K562 (cell line): ENCODE results near the gene RNF113B. TPM values are rescaled to one million over a fixed set of nuclear protein-coding genes. Genes with fewer than 3 reads are reported as not detected.

Source experiments
- ATAC-seq: fragments of 200-7000 bp; cut with Tn5 transposase; 3 replicates; pipeline ENCODE4 v1.9.1; 2020; ENCODE audit warnings: moderate library complexity
- BruUV-seq: library from RNA; stranded (reverse); fragments of 400-500 nt; replicated peaks from 2 replicates; lab custom pipeline; 2021; lab: Mats Ljungman, UMichigan
- CTCF ChIA-PET: fragments of 300-600 bp; formaldehyde crosslinking; extraction: SDS; loops from one replicate; lab custom pipeline; 2021; ENCODE audit warnings: low intra/inter-chr PET ratio; lab: Yijun Ruan, JAX
- POLR2A ChIA-PET: fragments of 300-600, 350-650 bp; sonication (Branson Sonifier 250); formaldehyde crosslinking; extraction: SDS; loops from one replicate; lab custom pipeline; 2021; ENCODE audit warnings: antibody characterized with exemption, inconsistent platforms; lab: Yijun Ruan, JAX
- DNase-seq, 4 experiments: peaks; one replicate each; pipeline versions ENCODE4 v3.0.0 to v3.0.0-alpha.2; 2011 to 2018; ENCODE audit warnings: low spot score in 3 of 4, mixed read lengths in 3 of 4; ENCODE audit errors: extremely low read depth in 1 of 4
- FAIRE-seq: peaks from 2 replicates; lab custom pipeline; 2011; peaks lifted over from hg19 to GRCh38; lab: Jason Lieb, UNC
- H2AFZ ChIP-seq: 2 replicates; pipeline ENCODE4 v1.6.0; 2011; ENCODE audit warnings: low read depth, low read length, control low read depth, inconsistent platforms
- H3K27ac ChIP-seq: fragments of 200-600 bp; 3 replicates; pipeline ENCODE4 v1.8.0; 2011; ENCODE audit warnings: low read depth, mild to moderate bottlenecking, control low read depth, inconsistent platforms, low read length, moderate library complexity, mixed read lengths; ENCODE audit errors: extremely low read depth
- H3K27me3 ChIP-seq, 2 experiments: fragments of 300-600 bp in 1 of 2; 2 replicates in 1 of 2; 3 replicates in 1 of 2; pipeline versions ENCODE4 v1.6.0 to v1.8.0; 2011; ENCODE audit warnings: inconsistent platforms in 2 of 2, low read length in 2 of 2, mild to moderate bottlenecking in 1 of 2, mixed read lengths in 1 of 2, moderate library complexity in 1 of 2; ENCODE audit not compliant: control insufficient read depth in 2 of 2, insufficient read depth in 2 of 2
- H3K36me3 ChIP-seq: fragments of 300-600 bp; 3 replicates; pipeline ENCODE4 v1.8.0; 2011; ENCODE audit warnings: mild to moderate bottlenecking, low read length, inconsistent platforms; ENCODE audit not compliant: control insufficient read depth, insufficient read depth
- H3K4me1 ChIP-seq, 2 experiments: fragments of 200-600 bp in 1 of 2; replicated peaks in 1 of 2; 2 replicates in 1 of 2; 3 replicates in 1 of 2; pipeline versions ENCODE4 v1.5.1 to v1.8.0; 2011; ENCODE audit warnings: inconsistent platforms in 2 of 2, low read length in 2 of 2, mild to moderate bottlenecking in 1 of 2, mixed read lengths in 1 of 2, moderate library complexity in 1 of 2; ENCODE audit not compliant: control insufficient read depth in 2 of 2, insufficient read depth in 2 of 2
- H3K4me2 ChIP-seq: 2 replicates; pipeline ENCODE4 v1.6.1; 2011; ENCODE audit warnings: low read length, control low read depth, inconsistent platforms, mixed read lengths; ENCODE audit not compliant: insufficient read depth
- H3K4me3 ChIP-seq: fragments of 200-600 bp; sonication (generic), shearing (Covaris generic); 2 replicates; pipeline ENCODE4 v1.5.1; 2016; ENCODE audit warnings: control low read depth, inconsistent platforms
- H3K79me2 ChIP-seq: fragments of 200-600 bp; 3 replicates; pipeline ENCODE4 v1.8.0; 2011; ENCODE audit warnings: low read length, inconsistent platforms; ENCODE audit not compliant: control insufficient read depth, insufficient read depth
- H3K9ac ChIP-seq, 2 experiments: 2 replicates each; pipeline versions ENCODE4 v1.6.0 to v1.6.1; 2011; ENCODE audit warnings: low read depth in 2 of 2, low read length in 2 of 2, control low read depth in 1 of 2, inconsistent platforms in 1 of 2, mild to moderate bottlenecking in 1 of 2, mixed read lengths in 1 of 2; ENCODE audit not compliant: insufficient read depth in 1 of 2
- H3K9me1 ChIP-seq: one replicate; pipeline ENCODE4 v1.6.0; 2011; ENCODE audit warnings: inconsistent platforms, mild to moderate bottlenecking, low read length, moderate library complexity; ENCODE audit not compliant: control insufficient read depth, insufficient read depth
- H3K9me3 ChIP-seq: replicated peaks from 2 replicates; pipeline ENCODE4 v1.5.1; 2011; ENCODE audit warnings: low read depth, low read length, inconsistent platforms; ENCODE audit not compliant: control insufficient read depth, insufficient read depth
- H4K20me1 ChIP-seq: replicated peaks from 2 replicates; pipeline ENCODE4 v1.6.1; 2011; ENCODE audit warnings: low read length, inconsistent platforms, mixed read lengths; ENCODE audit not compliant: control insufficient read depth, insufficient read depth
- BRF2 ChIP-seq: IDR thresholded peaks from 3 replicates; pipeline ENCODE4 v1.6.1; 2011; ENCODE audit warnings: borderline replicate concordance, mild to moderate bottlenecking; ENCODE audit not compliant: insufficient read length, insufficient read depth
- CREM ChIP-seq: IDR thresholded peaks from 2 replicates; pipeline ENCODE4 v1.6.1; 2014; ENCODE audit warnings: antibody characterized with exemption, low read depth
- ELF4 ChIP-seq: fragments of 450-650 bp; formaldehyde crosslinking; IDR thresholded peaks from 2 replicates; pipeline ENCODE4 v1.4.0; 2022; ENCODE audit warnings: missing genetic modification characterization
- GTF2E2 ChIP-seq: fragments of 200-800 bp; sonication (Bioruptor generic); IDR thresholded peaks from 2 replicates; pipeline ENCODE4 v1.6.1; 2016; ENCODE audit warnings: missing genetic modification characterization, missing compliant biosample characterization
- MYC ChIP-seq, 2 experiments: fragments of 250-450 bp in 1 of 2; sonication (Bioruptor Pico) in 1 of 2; IDR thresholded peaks; 2 replicates each; pipeline versions ENCODE4 v1.5.1 to v1.6.1; 2012 to 2021; ENCODE audit warnings: low read depth in 2 of 2, borderline replicate concordance in 1 of 2, improper control_type of control experiment in 1 of 2, low read length in 1 of 2, mild to moderate bottlenecking in 1 of 2, moderate library complexity in 1 of 2
- MYNN ChIP-seq, 2 experiments: sonication (generic); formaldehyde crosslinking in 1 of 2; IDR thresholded peaks; 2 replicates each; pipeline versions ENCODE4 v1.5.0 to v1.6.1; 2016 to 2020; ENCODE audit warnings: antibody characterized with exemption in 1 of 2, missing genetic modification reagents in 1 of 2
- NKRF ChIP-seq: fragments of 450-650 bp; IDR thresholded peaks from 2 replicates; pipeline ENCODE4 v1.6.1; 2016; ENCODE audit warnings: borderline replicate concordance
- POLR2B ChIP-seq: fragments of 450-650 bp; IDR thresholded peaks from 2 replicates; pipeline ENCODE4 v1.6.1; 2018; ENCODE audit warnings: low read depth; ENCODE audit not compliant: partially characterized antibody
- THAP12 ChIP-seq: fragments of 250-450 bp; sonication (Bioruptor Pico); IDR thresholded peaks from 2 replicates; pipeline ENCODE4 v1.9.0; 2021; ENCODE audit warnings: mild to moderate bottlenecking, inconsistent platforms
- ZMIZ1 ChIP-seq, 2 experiments: fragments of 150-350 bp in 1 of 2; IDR thresholded peaks; 2 replicates each; pipeline ENCODE4 v1.6.1; 2012 to 2016; ENCODE audit warnings: low read depth in 2 of 2, low read length in 2 of 2, mild to moderate bottlenecking in 1 of 2, moderate library complexity in 1 of 2
- ZNF699 ChIP-seq: fragments of 250-450 bp; sonication (Bioruptor Pico); IDR thresholded peaks from 2 replicates; pipeline ENCODE4 v1.8.0; 2021; ENCODE audit warnings: mild to moderate bottlenecking, moderate library complexity; ENCODE audit not compliant: insufficient replicate concordance
- WGBS: fragments of 100-300 bp; shearing (Covaris generic); methylation state at CpG from one replicate; pipeline ENCODE4 v1.1.6; 2016; ENCODE audit warnings: low coverage, mixed read lengths; ENCODE audit not compliant: insufficient coverage; ENCODE audit errors: missing lambda C conversion rate; 5-methylcytosine and 5-hydroxymethylcytosine counted together
- in situ Hi-C: fragments of 300-500 bp; cut with MboI; formaldehyde crosslinking; loops from 4 replicates; pipeline ENCODE4 v1.15.0; 2018; ENCODE audit warnings: inconsistent platforms, mixed read lengths
- intact Hi-C: fragments of 100-400 bp; cut with micrococcal nuclease; formaldehyde crosslinking; loops from 2 replicates; pipeline ENCODE4 v1.14.2; 2022
- polyA plus RNA-seq, 8 experiments: library from polyadenylated mRNA; depleted of rRNA in 4 of 8; stranded (reverse) in 5 of 8; unstranded in 3 of 8; fragments of >200 nt; fragmentation: Nextera tagmentation in 2 of 8; fragmentation: Illumina TruSeq in 1 of 8; extraction: Ambion mirVana in 2 of 8; extraction: Trizol in 1 of 8; gene quantifications; 2 replicates each; pipeline versions ENCODE4 v1.2.1 to v1.2.3, GENCODE V29; 2011 to 2014; ENCODE audit warnings: inconsistent platforms in 1 of 8, missing spikeins in 1 of 8
- total RNA-seq, 7 experiments: library from RNA; depleted of rRNA in 6 of 7; stranded (reverse); fragments of >200 nt in 6 of 7; fragmentation: Illumina TruSeq in 2 of 7; extraction: Trizol in 2 of 7; gene quantifications; 2 replicates each; pipeline versions ENCODE4 v1.2.1 to v1.2.3, GENCODE V29; 2011 to 2021; ENCODE audit warnings: low replicate concordance in 1 of 7

Gene RNF113B
- total and polyA plus RNA-seq, 9 of the 15 experiments (the other 6 are each of a cell fraction or from before 2014, with no cell fraction given), result 0.09 TPM; not detected in 8

- H3K9me1 ChIP-seq, result no peaks in the 10 kb centered on the region
- ATAC-seq (no peak), DNase-seq (no peak)
- H3K36me3 ChIP-seq, result no peaks in the 10 kb centered on the region
- no TSS peak for BruUV-seq
- ChIA-PET CTCF (no interaction called here), POLR2A (no interaction called here)
- H3K27ac ChIP-seq, result no peak overlapping the region
- no peak overlapping the region for H3K4me3 ChIP-seq
- in situ Hi-C loops, result no loop called here
- no peak for TF ChIP-seq THAP12 (CRISPR knock-in tag)
- TF ChIP-seq ZNF699, result no peak
- no peak for TF ChIP-seq MYC (IDR thresholded peaks at IDR 0.05; ENCODE audit: low read depth, low read length)
- no peak for TF ChIP-seq MYC (CRISPR knock-in tag; IDR thresholded peaks at IDR 0.05; ENCODE audit: borderline replicate concordance, low read depth)
- TF ChIP-seq ZMIZ1 (IDR thresholded peaks at IDR 0.05; ENCODE audit: low read depth in 2 of 2, low read length in 2 of 2), result no peak
- no peak for TF ChIP-seq NKRF
- TF ChIP-seq BRF2, result no peak
- no peak for TF ChIP-seq CREM
- TF ChIP-seq GTF2E2 (tag), result no peak
- no peak for TF ChIP-seq POLR2B
- no peak for TF ChIP-seq ELF4
- no peak for TF ChIP-seq MYNN (IDR thresholded peaks at IDR 0.05)
- TF ChIP-seq MYNN (CRISPR knock-in tag; IDR thresholded peaks at IDR 0.05), result no peak
- TF ChIP-seq, all 486 proteins: peak for 0
- Histone ChIP-seq H4K20me1 (no peaks in the 10 kb centered on the region), H2AFZ (no peak overlapping the region), H3K27me3 (no peaks in the 10 kb centered on the region; a peak in 3 of 5 replicates), H3K9me3 (no peaks in the 10 kb centered on the region), H3K79me2 (no peaks in the 10 kb centered on the region), H3K4me1 (no peaks in the 10 kb centered on the region), H3K9ac (no peak overlapping the region), H3K4me2 (no peak overlapping the region)
- intact Hi-C loops, result no loop called here
- FAIRE-seq, result no peak
- 6% methylated on average over 5 of the region's 5 CpGs for WGBS
Measured at GRCh38 chr13:98200211-98200878, 23.3 kb upstream of the RNF113B start.
